Measurements from ENCODE around the gene ADORA1. TPM values are rescaled to one million over a fixed set of nuclear protein-coding genes. Genes with fewer than 3 reads are reported as not detected.

ADORA1 gene
- total RNA-seq, 1 donor from 2014 or later, result 0.14 TPM

GRCh38 chr1:203158423-203158822, 30.9 kb downstream of the ADORA1 start:
- Mint-ChIP-seq H3K4me3 (ENCODE audit: low read depth) (no peak overlapping the region), H3K9me3 (ENCODE audit: low read depth) (no peaks in the 10 kb centered on the region), H3K4me1 (ENCODE audit: low read depth) (peaks cover 8% of the 10 kb centered on the region), H3K27ac (no peak overlapping the region), H3K36me3 (ENCODE audit: insufficient read depth) (no peaks in the 10 kb centered on the region), H3K27me3 (peaks cover 41% of the 10 kb centered on the region)
- no peak for DNase-seq (ENCODE audit: low spot score, unreplicated experiment)
- TF ChIP-seq CTCF (IDR thresholded peaks at IDR 0.05; ENCODE audit: unreplicated experiment), result no peak

GRCh38 chr1:203158960-203159665, 31.6 kb downstream of the ADORA1 start:
- H3K4me1 Mint-ChIP-seq (ENCODE audit: low read depth), result peaks cover 5% of the 10 kb centered on the region
- no peak for DNase-seq (ENCODE audit: low spot score, unreplicated experiment)
- no peak overlapping the region for H3K27ac Mint-ChIP-seq
- H3K4me3 Mint-ChIP-seq (ENCODE audit: low read depth), result no peak overlapping the region
- no peaks in the 10 kb centered on the region for H3K9me3 Mint-ChIP-seq (ENCODE audit: low read depth)
- no peak for TF ChIP-seq CTCF (IDR thresholded peaks at IDR 0.05; ENCODE audit: unreplicated experiment)
- H3K27me3 Mint-ChIP-seq, result peaks cover 43% of the 10 kb centered on the region
- H3K36me3 Mint-ChIP-seq (ENCODE audit: insufficient read depth), result no peaks in the 10 kb centered on the region

GRCh38 chr1:203159844-203160243, 32.3 kb downstream of the ADORA1 start:
- peaks cover 48% of the 10 kb centered on the region for H3K27me3 Mint-ChIP-seq
- no peak overlapping the region for H3K4me3 Mint-ChIP-seq (ENCODE audit: low read depth)
- DNase-seq (ENCODE audit: low spot score, unreplicated experiment), result no peak
- no peaks in the 10 kb centered on the region for H3K9me3 Mint-ChIP-seq (ENCODE audit: low read depth)
- TF ChIP-seq CTCF (IDR thresholded peaks at IDR 0.05; ENCODE audit: unreplicated experiment), result no peak
- H3K4me1 Mint-ChIP-seq (ENCODE audit: low read depth), result peaks cover 5% of the 10 kb centered on the region
- H3K36me3 Mint-ChIP-seq (ENCODE audit: insufficient read depth), result no peaks in the 10 kb centered on the region
- no peak overlapping the region for H3K27ac Mint-ChIP-seq

GRCh38 chr1:203161175-203161574, 33.6 kb downstream of the ADORA1 start:
- Mint-ChIP-seq H3K27ac (no peak overlapping the region), H3K4me3 (ENCODE audit: low read depth) (no peak overlapping the region), H3K4me1 (ENCODE audit: low read depth) (peaks cover 2% of the 10 kb centered on the region), H3K27me3 (peaks cover 56% of the 10 kb centered on the region), H3K36me3 (ENCODE audit: insufficient read depth) (no peaks in the 10 kb centered on the region), H3K9me3 (ENCODE audit: low read depth) (no peaks in the 10 kb centered on the region)
- no peak for TF ChIP-seq CTCF (IDR thresholded peaks at IDR 0.05; ENCODE audit: unreplicated experiment)
- no peak for DNase-seq (ENCODE audit: low spot score, unreplicated experiment)

- TF ChIP-seq CTCF (IDR thresholded peaks at IDR 0.05; ENCODE audit: unreplicated experiment), result no peak
- no peaks in the 10 kb centered on the region for H3K9me3 Mint-ChIP-seq (ENCODE audit: low read depth)
- no peaks in the 10 kb centered on the region for H3K36me3 Mint-ChIP-seq (ENCODE audit: insufficient read depth)
- H3K27ac Mint-ChIP-seq, result no peak overlapping the region
- H3K4me1 Mint-ChIP-seq (ENCODE audit: low read depth), result no peaks in the 10 kb centered on the region
- DNase-seq (ENCODE audit: low spot score, unreplicated experiment), result no peak
- H3K27me3 Mint-ChIP-seq, result peaks cover 59% of the 10 kb centered on the region
- no peak overlapping the region for H3K4me3 Mint-ChIP-seq (ENCODE audit: low read depth)
These were observed 34.2 kb downstream of the ADORA1 start for GRCh38 chr1:203161703-203162102.

Data from progenitor cell of endocrine pancreas (in vitro differentiated cells).